Activated gamma-delta T cell treated with anti-CD3 and anti-CD28 coated beads, Interleukin-2, amount 50 U/mL, for 16 hours (primary cell): ENCODE data around the gene BHLHA15.
A peak's percentile ranks its signal among the peaks of the same experiment; 100 is the strongest.

Experiments used
- DNase-seq: peaks from one replicate; pipeline ENCODE4 v3.0.0-alpha.2; 2020; ENCODE audit warnings: low read depth

The BHLHA15 gene

DNA sequence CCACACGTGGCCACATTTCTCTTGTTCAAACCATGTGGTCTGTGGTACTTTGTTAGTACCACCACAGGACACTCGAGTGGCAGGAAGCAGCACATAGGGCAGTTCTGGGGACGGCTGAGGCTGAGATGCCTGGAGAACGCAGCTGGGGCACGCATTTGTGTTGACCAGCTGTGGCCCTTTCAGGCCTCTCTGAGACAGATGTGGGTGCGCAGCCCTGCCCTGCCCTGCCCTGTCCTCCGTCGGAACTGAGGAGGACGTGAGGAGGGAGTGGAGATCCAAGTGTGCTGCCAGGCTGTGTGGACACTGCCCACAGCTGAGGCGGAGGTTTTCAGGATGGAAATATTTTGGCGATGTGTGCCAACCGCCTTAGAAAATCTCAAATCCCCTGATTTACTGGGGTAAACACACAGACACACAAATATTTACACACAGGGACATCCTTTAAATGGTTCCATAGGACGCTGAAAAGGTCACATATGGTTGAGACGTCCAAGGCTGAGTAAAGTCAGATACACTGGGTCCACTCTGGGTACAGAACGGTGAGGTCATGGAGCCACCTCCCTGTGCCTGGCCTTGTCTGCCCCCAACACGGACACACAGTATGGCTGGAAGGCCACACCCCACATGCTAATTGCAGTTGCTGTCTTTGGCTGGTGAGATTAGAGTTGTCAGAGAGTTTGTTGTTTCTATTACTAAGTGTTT, 14.8 kb downstream of the BHLHA15 start:
- no peak for DNase-seq

- DNase-seq = no peak
These were observed 16.7 kb downstream of the BHLHA15 start for GRCh38 chr7:98227939-98228338.

- DNase-seq = no peak
These were observed 17.6 kb downstream of the BHLHA15 start for GRCh38 chr7:98228801-98229200.

- no peak for DNase-seq
These were observed 18.2 kb downstream of the BHLHA15 start for GRCh38 chr7:98229441-98229840.

GRCh38 chr7:98229991-98230745, 18.9 kb downstream of the BHLHA15 start:
- DNase-seq = no peak

DNA sequence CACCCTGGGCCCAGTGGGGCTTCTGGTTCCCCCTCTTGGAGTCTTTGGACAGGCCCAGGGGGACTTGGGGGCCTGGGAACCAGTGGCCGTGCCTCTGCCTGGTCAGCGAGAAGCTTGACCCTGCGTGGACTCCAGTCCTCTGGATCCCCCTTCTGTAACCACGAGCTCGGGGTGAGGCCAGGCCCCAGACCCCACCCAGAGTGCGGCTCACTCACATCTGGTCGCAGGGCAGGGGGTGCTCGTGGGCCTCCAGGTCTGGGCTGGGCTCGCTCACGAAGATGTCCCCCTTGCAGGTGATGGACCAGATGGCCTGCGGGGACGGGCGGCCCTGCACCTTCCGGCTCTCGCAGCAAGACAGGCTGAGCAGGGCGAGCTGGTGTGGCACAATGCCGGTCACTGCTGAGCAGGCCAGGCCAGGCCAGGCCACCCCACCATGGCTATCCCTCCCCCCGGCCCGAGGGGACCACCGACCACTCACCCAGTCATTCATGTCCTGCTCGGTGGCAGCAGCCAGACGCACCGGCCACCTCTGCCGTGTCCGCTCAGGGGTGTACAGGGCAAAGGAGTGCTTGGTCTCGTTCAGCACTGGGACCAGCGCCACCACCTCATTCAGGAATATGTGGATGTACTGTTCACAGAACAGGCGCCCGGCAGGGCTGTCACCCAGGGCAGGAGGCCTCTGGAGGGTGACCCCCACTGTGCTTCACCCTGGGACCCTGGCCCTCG, 19.7 kb downstream of the BHLHA15 start:
- DNase-seq = no peak

- DNase-seq = no peak
These were observed 20.4 kb downstream of the BHLHA15 start for GRCh38 chr7:98231493-98232262.

DNA sequence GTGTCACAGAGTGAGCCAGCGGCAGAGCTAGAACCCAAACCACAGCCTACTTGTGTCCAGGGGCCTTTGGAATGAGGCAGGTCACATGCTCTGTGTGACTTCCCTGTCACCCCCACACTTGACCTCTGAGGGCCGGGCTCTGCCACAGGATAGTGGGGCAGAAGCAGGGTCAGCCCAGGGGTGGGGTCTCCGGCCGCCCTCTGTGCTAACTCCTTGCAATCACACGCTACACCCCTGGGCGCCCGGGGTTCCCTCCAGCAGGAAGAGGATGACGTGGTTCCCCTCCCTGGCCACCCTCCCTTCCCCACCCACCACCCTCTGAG, 21.0 kb downstream of the BHLHA15 start:
- no peak for DNase-seq

DNA sequence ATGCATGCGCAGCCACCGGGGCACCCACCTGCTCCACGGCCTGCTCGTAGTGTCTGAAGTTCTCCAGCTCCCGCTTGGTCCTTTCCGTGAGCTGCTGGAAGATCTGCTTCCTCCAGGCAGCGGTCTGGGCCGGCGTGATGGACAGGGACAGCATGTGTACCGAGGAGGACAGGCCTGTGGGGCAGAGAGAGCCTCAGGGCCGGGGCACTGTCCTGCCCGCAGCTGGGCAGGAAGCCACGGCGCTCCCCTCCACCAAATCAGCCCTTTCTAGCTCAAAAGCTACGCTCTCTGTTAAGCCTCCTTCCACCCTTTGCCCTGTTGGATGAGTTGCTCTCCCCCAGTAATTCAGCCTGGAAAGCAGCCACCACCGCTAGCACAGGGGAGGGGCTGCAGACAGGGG, 21.6 kb downstream of the BHLHA15 start:
- no peak for DNase-seq

DNA sequence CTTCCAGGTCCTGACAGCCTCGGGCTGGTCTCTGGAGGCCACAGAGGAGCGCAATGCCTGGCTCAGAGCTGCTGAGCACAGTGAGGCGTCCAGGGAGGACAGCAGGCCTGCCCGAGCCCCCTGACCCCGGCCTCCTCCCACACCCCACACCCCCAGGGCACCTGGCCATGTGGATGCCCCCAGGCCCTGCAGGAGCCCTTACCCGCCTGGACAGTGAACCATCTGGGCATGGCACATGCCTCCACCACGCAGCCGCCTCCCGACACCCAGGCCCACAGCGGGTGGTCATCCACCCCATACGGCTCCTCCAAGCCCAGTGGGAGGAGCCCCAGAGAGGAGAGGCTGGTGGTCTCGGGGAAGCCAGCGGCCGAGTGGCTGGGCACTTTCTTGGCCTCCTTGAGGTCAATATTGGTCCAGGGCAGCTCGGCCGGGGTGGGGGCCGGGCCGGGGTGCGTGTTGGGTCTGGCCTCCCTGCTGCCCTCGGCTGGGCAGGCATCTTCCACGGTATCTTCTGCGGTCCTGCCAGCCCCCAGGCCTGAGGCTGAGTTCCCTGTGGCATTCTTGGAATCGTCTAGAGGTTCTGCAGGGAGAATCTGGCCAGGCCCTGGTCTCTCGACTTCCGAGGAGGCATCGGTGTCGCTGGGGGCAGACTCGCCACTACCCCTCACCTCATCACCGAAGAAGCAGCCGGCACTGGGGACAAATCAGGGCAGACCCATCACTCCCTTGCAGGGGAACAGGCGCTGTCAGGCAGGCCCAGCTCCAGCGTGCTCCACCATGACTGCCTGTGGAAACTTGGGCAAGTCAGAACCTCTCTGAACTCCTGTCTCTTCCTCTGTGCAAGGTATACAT, 22.2 kb downstream of the BHLHA15 start:
- DNase-seq = no peak

GRCh38 chr7:98234429-98235147, 23.3 kb downstream of the BHLHA15 start:
- DNase-seq = no peak

DNA sequence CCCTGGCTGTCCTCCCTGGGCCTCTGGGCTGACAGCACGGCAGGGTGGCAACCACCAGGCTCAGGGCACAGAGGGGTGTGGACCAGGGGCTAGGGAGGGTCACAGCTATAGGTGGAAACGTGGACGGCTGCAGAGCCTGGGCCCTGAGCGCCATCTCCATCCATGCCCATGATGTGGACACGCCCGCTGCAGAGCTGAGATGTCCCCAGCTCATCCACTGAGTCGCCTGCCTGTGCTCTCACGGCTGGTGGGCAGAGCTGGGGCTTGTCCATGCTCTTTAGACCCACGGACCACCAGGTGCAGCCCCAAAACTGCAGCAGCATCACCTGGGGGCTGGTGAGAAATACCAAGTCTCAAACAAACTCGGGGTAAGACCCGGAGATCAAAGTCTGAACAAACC, 24.7 kb downstream of the BHLHA15 start:
- DNase-seq = no peak

GRCh38 chr7:98236355-98237185, 25.3 kb downstream of the BHLHA15 start:
- no peak for DNase-seq

DNA sequence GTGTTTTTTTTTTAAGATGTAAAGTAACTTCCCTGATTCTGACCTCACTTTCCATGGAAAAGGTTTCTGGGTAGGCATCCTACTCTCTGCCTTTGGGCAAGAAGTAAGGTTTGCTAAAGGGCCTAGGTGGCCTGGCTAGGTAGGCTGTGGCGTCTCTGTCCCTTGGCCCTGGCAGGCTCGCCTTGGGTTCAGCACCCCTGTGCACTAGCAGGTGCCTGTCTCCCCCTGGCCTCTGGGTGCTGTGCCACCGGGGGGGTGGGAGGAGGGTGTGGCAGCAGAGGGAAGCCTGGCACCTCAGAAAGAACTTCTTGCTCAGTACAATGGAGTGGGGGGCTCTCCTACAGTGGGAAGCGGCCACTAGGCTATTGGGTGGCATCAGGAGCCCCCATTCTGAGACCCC, 26.8 kb downstream of the BHLHA15 start:
- no peak for DNase-seq

DNA sequence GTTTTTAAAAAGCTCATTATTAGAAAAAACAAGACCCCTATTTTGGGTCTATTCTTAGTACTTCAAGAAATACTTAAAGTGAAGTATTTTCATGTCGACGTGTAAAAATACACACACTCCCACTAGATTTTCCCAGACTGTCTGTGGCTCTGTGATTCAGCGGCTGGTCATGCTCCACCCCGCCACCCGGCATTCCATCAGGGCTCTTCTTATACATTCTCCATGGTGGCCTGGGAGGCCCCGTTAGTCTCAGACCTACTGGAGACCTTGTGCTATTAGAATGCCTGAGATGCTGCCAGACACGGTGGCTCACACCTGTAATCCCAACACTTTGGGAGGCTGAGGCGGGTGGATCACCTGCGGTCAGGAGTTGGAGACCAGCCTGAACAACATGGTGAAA, 27.7 kb downstream of the BHLHA15 start:
- DNase-seq = no peak

DNA sequence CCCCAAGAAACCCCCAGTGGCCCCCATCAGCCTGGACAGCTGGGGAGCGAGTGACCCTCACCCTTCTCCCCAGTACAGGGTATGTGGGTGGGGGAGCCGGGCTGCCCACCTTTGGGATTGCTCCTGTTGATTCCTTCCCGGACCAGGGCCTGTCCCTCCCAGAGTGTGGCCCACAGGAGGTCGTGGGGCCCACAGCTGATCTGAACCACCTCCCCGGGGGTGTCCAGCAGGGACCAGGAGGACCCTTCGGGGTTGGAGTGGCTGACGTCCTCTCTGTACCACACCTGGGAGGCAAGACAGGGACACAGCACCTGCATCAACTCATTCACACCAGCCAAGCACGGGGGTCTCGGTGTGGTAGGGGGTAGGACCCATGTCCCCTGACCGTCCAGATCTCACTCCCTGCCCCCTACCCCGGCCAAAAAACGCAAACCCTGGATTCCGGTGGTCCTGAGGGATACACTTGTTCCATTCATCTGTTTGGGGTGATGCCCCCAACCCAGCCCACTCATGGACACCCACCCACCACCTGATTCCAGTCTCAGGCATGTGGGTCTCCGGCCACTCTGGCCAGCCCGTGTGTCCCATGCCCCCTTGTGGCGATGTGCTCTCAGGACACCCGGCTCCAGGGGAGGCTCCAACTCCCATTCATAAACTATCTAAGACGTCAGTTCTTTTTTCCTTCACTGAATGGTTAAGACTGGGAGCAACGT, 29.9 kb downstream of the BHLHA15 start:
- peak; percentile 8 for DNase-seq

GRCh38 chr7:98241674-98242241, 30.5 kb downstream of the BHLHA15 start:
- DNase-seq = no peak

GRCh38 chr7:98242342-98242741, 31.1 kb downstream of the BHLHA15 start:
- DNase-seq = no peak

DNA sequence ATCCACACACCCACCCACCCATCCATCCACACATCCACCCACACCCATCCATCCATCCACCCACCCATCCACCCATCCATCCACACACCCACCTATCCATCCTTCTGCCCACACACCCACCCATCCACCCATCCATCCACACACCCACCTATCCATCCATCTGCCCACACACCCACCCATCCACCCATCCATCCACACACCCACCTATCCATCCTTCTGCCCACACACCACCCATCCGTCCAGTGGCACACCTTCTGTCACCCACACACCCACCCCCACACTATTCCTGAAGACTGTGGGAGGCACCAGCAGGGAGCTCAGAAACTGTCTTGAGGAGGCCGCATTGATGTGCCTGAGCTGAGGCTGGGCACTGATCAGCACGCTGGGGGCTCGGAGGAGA, 31.7 kb downstream of the BHLHA15 start:
- DNase-seq = no peak
